ENCODE data around the gene GPR31. TPM values are rescaled to one million over a fixed set of nuclear protein-coding genes. Genes with fewer than 3 reads are reported as not detected.

Gene GPR31
- total RNA-seq, 1 experiment from 2014 or later = not detected

DNA sequence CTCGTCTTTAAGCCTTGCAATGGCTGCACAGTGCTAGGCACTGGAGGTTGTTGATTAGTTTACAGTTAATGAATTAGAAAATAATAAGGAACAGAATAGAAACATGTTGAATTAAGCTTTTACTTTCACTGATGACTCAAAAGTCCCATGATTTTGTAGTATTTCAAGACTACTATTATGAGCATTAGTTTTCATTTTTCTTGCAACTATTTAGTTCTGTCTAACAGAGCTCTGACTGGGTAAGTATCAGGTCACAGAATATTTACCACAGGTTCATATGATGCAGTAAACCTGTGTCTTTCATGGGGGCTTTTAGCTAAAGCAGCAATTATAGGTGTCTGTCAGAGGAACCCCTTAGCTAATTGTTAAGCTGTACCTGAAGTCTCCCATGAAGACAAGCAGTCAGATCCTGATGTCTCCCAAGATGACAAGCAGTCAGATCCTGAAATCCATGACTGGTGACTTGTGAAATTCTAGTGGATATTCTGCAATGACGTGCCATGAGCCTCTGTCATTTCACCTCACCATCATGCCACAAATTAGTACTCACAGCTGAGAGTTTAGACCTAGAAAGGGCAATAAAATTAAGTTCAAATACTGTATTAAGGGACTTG lies 8.2 kb upstream of the GPR31 start:
- no TSS peak for BruUV-seq (replicated peaks)
- H3K9ac ChIP-seq (ENCODE audit: low read length) = no peak overlapping the region
- H3K4me1 ChIP-seq (ENCODE audit: insufficient read depth, low read length) = no peaks in the 10 kb centered on the region
- DNase-seq (no peak), ATAC-seq (no peak)
- H3K79me2 ChIP-seq (ENCODE audit: low read length) = no peaks in the 10 kb centered on the region
- H2AFZ ChIP-seq (ENCODE audit: low read length) = no peak overlapping the region
- H3K9me3 ChIP-seq (ENCODE audit: low read length) = no peaks in the 10 kb centered on the region
- POLR2A ChIA-PET (ENCODE audit: unreplicated experiment) = no interaction called here
- intact Hi-C loops (cut with micrococcal nuclease) = no loop called here
- no peak overlapping the region for H3K4me2 ChIP-seq (ENCODE audit: low read length)
- H3F3A ChIP-seq (ENCODE audit: low read length, unreplicated experiment) = no peaks in the 10 kb centered on the region
- H3K27ac ChIP-seq (ENCODE audit: low read length) = no peak overlapping the region
- no peaks in the 10 kb centered on the region for H3K36me3 ChIP-seq (ENCODE audit: low read depth, low read length)
- no peak for TF ChIP-seq EZH2phosphoT487 (IDR thresholded peaks at IDR 0.05; ENCODE audit: borderline replicate concordance, low read length)
- TF ChIP-seq, protein P1, sequence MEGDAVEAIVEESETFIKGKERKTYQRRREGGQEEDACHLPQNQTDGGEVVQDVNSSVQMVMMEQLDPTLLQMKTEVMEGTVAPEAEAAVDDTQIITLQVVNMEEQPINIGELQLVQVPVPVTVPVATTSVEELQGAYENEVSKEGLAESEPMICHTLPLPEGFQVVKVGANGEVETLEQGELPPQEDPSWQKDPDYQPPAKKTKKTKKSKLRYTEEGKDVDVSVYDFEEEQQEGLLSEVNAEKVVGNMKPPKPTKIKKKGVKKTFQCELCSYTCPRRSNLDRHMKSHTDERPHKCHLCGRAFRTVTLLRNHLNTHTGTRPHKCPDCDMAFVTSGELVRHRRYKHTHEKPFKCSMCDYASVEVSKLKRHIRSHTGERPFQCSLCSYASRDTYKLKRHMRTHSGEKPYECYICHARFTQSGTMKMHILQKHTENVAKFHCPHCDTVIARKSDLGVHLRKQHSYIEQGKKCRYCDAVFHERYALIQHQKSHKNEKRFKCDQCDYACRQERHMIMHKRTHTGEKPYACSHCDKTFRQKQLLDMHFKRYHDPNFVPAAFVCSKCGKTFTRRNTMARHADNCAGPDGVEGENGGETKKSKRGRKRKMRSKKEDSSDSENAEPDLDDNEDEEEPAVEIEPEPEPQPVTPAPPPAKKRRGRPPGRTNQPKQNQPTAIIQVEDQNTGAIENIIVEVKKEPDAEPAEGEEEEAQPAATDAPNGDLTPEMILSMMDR (conservative IDR thresholded peaks at IDR 0.05; ENCODE audit: low read depth, low read length) = no peak
- TF ChIP-seq EZH2 (IDR thresholded peaks at IDR 0.05; ENCODE audit: low read length, unreplicated experiment) = no peak
- CTCF ChIA-PET = no interaction called here
- H3K4me3 ChIP-seq (ENCODE audit: low read length) = no peak overlapping the region
- H4K20me1 ChIP-seq (ENCODE audit: low read length) = no peaks in the 10 kb centered on the region
- no peaks in the 10 kb centered on the region for H3K9me2 ChIP-seq (replicated peaks; ENCODE audit: low read length)
- H3K27me3 ChIP-seq (ENCODE audit: low read length) = peaks cover 27% of the 10 kb centered on the region

- H3K4me3 ChIP-seq (ENCODE audit: low read length) = no peak overlapping the region
- ChIA-PET CTCF (no interaction called here), POLR2A (ENCODE audit: unreplicated experiment) (no interaction called here)
- no peaks in the 10 kb centered on the region for H3F3A ChIP-seq (ENCODE audit: low read length, unreplicated experiment)
- no peaks in the 10 kb centered on the region for H3K4me1 ChIP-seq (ENCODE audit: insufficient read depth, low read length)
- H4K20me1 ChIP-seq (ENCODE audit: low read length) = no peaks in the 10 kb centered on the region
- no peaks in the 10 kb centered on the region for H3K79me2 ChIP-seq (ENCODE audit: low read length)
- no peak for TF ChIP-seq EZH2phosphoT487 (IDR thresholded peaks at IDR 0.05; ENCODE audit: borderline replicate concordance, low read length)
- no peak for TF ChIP-seq EZH2 (IDR thresholded peaks at IDR 0.05; ENCODE audit: low read length, unreplicated experiment)
- TF ChIP-seq, protein P1 (conservative IDR thresholded peaks at IDR 0.05; ENCODE audit: low read depth, low read length) = no peak
- intact Hi-C loops (cut with micrococcal nuclease) = no loop called here
- no peak overlapping the region for H2AFZ ChIP-seq (ENCODE audit: low read length)
- DNase-seq = no peak
- H3K36me3 ChIP-seq (ENCODE audit: low read depth, low read length) = no peaks in the 10 kb centered on the region
- H3K27ac ChIP-seq (ENCODE audit: low read length) = no peak overlapping the region
- H3K9ac ChIP-seq (ENCODE audit: low read length) = no peak overlapping the region
- BruUV-seq (replicated peaks) = no TSS peak
- H3K9me2 ChIP-seq (replicated peaks; ENCODE audit: low read length) = no peaks in the 10 kb centered on the region
- ATAC-seq = no peak
- H3K27me3 ChIP-seq (ENCODE audit: low read length) = peaks cover 27% of the 10 kb centered on the region
- H3K4me2 ChIP-seq (ENCODE audit: low read length) = no peak overlapping the region
- no peaks in the 10 kb centered on the region for H3K9me3 ChIP-seq (ENCODE audit: low read length)
Observed at GRCh38 chr6:167164261-167164660, 6.5 kb upstream of the GPR31 start.

GRCh38 chr6:167163476-167164011 lies 5.8 kb upstream of the GPR31 start:
- Histone ChIP-seq H3K4me1 (ENCODE audit: insufficient read depth, low read length) (no peaks in the 10 kb centered on the region), H3K27me3 (ENCODE audit: low read length) (peaks cover 32% of the 10 kb centered on the region), H3K4me3 (ENCODE audit: low read length) (no peak overlapping the region), H3K79me2 (ENCODE audit: low read length) (no peaks in the 10 kb centered on the region), H3K4me2 (ENCODE audit: low read length) (no peak overlapping the region), H2AFZ (ENCODE audit: low read length) (no peak overlapping the region), H3K9me2 (replicated peaks; ENCODE audit: low read length) (no peaks in the 10 kb centered on the region), H3K9ac (ENCODE audit: low read length) (no peak overlapping the region), H3F3A (ENCODE audit: low read length, unreplicated experiment) (no peaks in the 10 kb centered on the region), H3K9me3 (ENCODE audit: low read length) (no peaks in the 10 kb centered on the region), H3K27ac (ENCODE audit: low read length) (no peak overlapping the region), H3K36me3 (ENCODE audit: low read depth, low read length) (no peaks in the 10 kb centered on the region), H4K20me1 (ENCODE audit: low read length) (no peaks in the 10 kb centered on the region)
- ChIA-PET POLR2A (ENCODE audit: unreplicated experiment) (no interaction called here), CTCF (no interaction called here)
- DNase-seq = no peak
- TF ChIP-seq EZH2 (IDR thresholded peaks at IDR 0.05; ENCODE audit: low read length, unreplicated experiment) (no peak), EZH2phosphoT487 (IDR thresholded peaks at IDR 0.05; ENCODE audit: borderline replicate concordance, low read length) (no peak)
- TF ChIP-seq, protein P1 (conservative IDR thresholded peaks at IDR 0.05; ENCODE audit: low read depth, low read length) = no peak
- no peak for ATAC-seq
- no TSS peak for BruUV-seq (replicated peaks)
- intact Hi-C loops (cut with micrococcal nuclease) = no loop called here
